ENCODE data around the gene MED29. TPM values are rescaled to one million over a fixed set of nuclear protein-coding genes. Genes with fewer than 3 reads are reported as not detected.

The MED29 gene
- total RNA-seq, 1 donor from 2014 or later: 36.3 TPM

GRCh38 chr19:39434123-39435076 is 43.2 kb downstream of the MED29 start:
- peaks cover 12% of the 10 kb centered on the region for H3K36me3 Mint-ChIP-seq (ENCODE audit: insufficient read depth)
- DNase-seq (ENCODE audit: low spot score, unreplicated experiment): no peak
- H3K9me3 Mint-ChIP-seq (ENCODE audit: low read depth): no peaks in the 10 kb centered on the region
- peak overlapping the region; percentile 98 for H3K27ac Mint-ChIP-seq
- peak overlapping the region; percentile 92 for H3K4me3 Mint-ChIP-seq (ENCODE audit: low read depth)
- TF ChIP-seq CTCF (IDR thresholded peaks at IDR 0.05; ENCODE audit: unreplicated experiment): no peak
- H3K4me1 Mint-ChIP-seq (ENCODE audit: low read depth): peaks cover 17% of the 10 kb centered on the region
- no peaks in the 10 kb centered on the region for H3K27me3 Mint-ChIP-seq

GRCh38 chr19:39435499-39436349 is 44.5 kb downstream of the MED29 start, which contains the start of gene RPS16:
TSS of gene RPS16 (minus strand) at chr19:39435949. CDS start at chr19:39435895, 54 bp downstream.
- peak within 1 kb of the TSS; percentile 98 for H3K27ac Mint-ChIP-seq
- peak; percentile 96 for DNase-seq (ENCODE audit: low spot score, unreplicated experiment)
- H3K9me3 Mint-ChIP-seq (ENCODE audit: low read depth): no peaks in the 10 kb centered on the region
- no peaks in the 10 kb centered on the region for H3K27me3 Mint-ChIP-seq
- H3K36me3 Mint-ChIP-seq (ENCODE audit: insufficient read depth): peaks cover 12% of the 10 kb centered on the region
- TF ChIP-seq CTCF (IDR thresholded peaks at IDR 0.05; ENCODE audit: unreplicated experiment): no peak
- peak within 1 kb of the TSS; percentile 92 for H3K4me3 Mint-ChIP-seq (ENCODE audit: low read depth)
- peaks cover 17% of the 10 kb centered on the region for H3K4me1 Mint-ChIP-seq (ENCODE audit: low read depth)

- no peak for TF ChIP-seq CTCF (IDR thresholded peaks at IDR 0.05; ENCODE audit: unreplicated experiment)
- peaks cover 17% of the 10 kb centered on the region for H3K4me1 Mint-ChIP-seq (ENCODE audit: low read depth)
- H3K27me3 Mint-ChIP-seq: no peaks in the 10 kb centered on the region
- DNase-seq (ENCODE audit: low spot score, unreplicated experiment): no peak
- H3K27ac Mint-ChIP-seq: peak overlapping the region; percentile 98
- no peaks in the 10 kb centered on the region for H3K9me3 Mint-ChIP-seq (ENCODE audit: low read depth)
- H3K36me3 Mint-ChIP-seq (ENCODE audit: insufficient read depth): peaks cover 12% of the 10 kb centered on the region
- H3K4me3 Mint-ChIP-seq (ENCODE audit: low read depth): peak overlapping the region; percentile 92
These were observed 45.2 kb downstream of the MED29 start for GRCh38 chr19:39436350-39436716.

GRCh38 chr19:39438270-39438934 is 47.2 kb downstream of the MED29 start:
- DNase-seq (ENCODE audit: low spot score, unreplicated experiment): no peak
- Mint-ChIP-seq H3K9me3 (ENCODE audit: low read depth) (no peaks in the 10 kb centered on the region), H3K4me3 (ENCODE audit: low read depth) (no peak overlapping the region), H3K4me1 (ENCODE audit: low read depth) (peaks cover 17% of the 10 kb centered on the region), H3K27ac (no peak overlapping the region), H3K36me3 (ENCODE audit: insufficient read depth) (peaks cover 7% of the 10 kb centered on the region), H3K27me3 (no peaks in the 10 kb centered on the region)
- no peak for TF ChIP-seq CTCF (IDR thresholded peaks at IDR 0.05; ENCODE audit: unreplicated experiment)

Measured in progenitor cell of endocrine pancreas (in vitro differentiated cells).